RKO (cell line): ENCODE results near the gene ANKRD40.
"Not testable (repeated sequence)": the region's sequence is repeated elsewhere in the genome, so short reads cannot be mapped to it uniquely, and the experiment has no call there.

ENCODE experiments used
- DNase-seq: peaks from one replicate; pipeline ENCODE4 v3.0.0-alpha.2; 2016; ENCODE audit warnings: low spot score

Gene ANKRD40

DNA sequence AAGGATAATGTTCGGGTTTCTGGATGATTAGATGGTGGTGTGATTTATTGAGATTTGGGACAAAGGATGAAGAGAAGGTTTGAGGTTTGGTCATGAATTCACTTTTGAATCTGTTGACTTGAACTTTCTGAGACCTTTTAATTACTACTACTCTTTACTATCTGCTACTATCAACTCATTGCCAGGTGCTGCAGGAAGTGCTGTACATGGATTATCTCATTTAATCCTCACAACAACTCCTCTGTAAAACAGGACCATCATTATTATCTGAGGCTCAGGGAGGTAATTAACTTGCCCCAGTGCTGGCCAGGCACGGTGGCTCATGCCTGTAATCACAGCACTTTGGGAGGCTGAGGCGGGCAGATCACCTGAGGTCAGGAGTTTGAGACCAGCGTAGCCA, 2.9 kb upstream of the ANKRD40 start:
- DNase-seq, result no peak

DNA sequence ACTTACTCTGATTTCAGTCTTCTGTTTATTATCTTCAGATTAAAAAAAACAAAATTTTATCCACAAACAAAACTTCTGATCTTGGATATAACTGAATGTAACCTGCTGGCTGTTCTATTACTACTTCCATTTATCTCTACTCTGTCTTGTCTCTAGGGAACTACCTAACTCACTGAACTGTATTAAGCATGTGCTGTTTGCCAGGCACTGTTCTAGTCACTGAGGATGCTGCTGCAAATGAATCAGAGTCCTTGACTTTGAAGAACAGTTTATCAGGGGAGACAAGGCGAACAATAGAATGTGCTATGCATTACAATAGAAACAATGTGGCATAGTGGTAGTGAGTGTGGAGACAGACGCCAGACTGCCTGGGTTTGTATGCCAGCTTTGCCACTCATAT, 2.3 kb upstream of the ANKRD40 start:
- no peak for DNase-seq

DNA sequence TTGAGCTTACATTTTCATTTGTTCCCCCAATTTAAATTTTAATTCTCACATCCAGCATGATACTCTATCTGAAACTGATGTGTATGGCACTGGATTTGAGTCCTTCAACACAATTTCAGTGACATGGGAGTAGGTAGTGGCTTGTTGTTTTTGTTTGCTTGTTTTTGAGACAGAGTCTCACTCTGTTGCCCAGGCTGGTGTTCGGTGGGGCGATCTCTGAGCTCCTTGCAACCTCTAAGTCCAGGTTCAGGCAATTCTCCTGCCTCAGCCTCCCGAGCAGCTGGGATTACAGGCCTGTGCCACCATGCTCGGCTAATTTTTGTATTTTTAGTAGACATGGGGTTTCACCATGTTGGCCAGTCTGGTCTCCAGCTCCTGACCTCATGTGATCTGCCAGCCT, 1.3 kb upstream of the ANKRD40 start:
- DNase-seq, result not testable (repeated sequence)

DNA sequence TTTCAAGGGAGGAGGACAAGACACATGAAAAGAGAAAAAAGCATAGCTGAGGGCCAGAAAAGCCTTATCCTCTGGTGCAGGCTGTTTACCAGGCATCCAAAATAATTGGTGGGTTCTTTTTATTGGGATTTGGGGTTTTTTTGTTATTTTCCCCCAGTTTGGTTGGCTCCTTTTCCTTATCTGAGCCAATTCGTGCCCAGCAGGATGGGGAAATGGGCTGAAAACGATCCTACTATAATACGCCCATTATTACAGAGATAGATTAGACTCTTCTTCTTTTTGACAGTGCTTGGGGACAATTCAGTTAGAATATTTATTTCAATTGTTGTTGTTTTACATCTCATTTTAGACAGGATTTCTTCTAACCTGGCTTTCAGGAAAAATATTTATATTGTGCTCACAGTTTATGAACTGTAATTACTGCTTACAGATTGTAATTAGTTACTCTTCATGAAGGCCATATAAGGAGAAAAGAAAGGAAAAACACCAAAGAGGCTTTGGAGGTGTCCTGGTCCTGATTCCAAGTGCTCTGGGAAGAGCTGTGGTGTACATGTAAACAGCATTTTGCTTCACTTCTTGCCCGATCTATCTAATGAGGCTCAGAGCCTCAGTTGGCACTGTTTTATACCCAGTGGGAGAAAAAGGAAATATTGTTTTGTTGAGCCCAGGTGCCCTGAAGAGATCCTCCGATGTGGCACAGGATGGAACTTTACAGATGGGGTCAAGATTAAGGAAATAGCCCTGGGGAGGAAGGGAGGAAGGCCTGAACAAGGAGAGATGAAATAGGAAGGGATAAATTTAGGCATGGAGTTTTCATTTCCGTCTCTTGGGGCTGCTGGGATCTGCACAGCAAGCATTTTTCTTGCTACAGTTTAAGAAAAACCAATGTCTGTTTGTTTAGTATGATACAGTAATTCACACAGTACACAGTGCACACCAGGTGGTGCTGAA, 611 bp upstream of the ANKRD40 start:
- DNase-seq, result peak; percentile 58

DNA sequence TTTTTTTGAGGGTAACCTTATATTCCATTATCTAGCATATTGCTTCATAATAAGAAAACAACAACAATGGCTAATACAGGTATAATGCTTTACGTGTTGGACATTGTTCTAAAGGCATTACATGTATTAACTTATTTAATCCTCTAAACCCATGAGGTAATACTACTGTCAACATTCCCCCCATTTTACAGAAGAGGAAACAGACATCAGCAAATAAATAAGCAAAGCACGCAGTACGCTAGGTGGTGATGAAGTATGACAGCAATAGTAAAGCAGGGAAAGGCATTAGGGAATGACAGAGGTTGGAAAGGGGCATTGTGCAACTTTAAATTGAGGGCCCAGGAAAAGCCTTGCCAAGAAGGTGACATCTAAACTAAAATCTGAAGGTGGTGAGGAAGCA, 4.6 kb downstream of the ANKRD40 start:
- DNase-seq, result no peak

DNA sequence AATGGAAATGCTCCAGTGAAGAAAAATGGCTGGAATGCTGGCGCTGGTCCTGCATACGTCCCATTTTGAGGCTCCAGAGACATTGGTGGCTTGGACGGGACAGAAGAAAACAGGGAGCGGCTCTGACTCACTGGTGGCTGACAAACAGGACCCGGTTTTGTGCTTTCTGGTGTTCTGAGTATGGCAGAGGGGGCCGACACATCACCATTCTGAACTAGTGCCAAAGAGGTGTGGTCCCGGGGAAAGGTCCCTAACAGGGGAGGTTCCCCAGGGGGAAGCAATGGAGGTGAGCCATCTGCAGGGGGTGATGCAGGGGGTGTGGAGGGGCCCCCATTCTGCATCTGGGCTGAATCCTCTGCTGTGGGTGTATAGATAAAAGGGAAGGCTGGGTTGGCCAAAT, 8.3 kb downstream of the ANKRD40 start:
- DNase-seq, result no peak

DNA sequence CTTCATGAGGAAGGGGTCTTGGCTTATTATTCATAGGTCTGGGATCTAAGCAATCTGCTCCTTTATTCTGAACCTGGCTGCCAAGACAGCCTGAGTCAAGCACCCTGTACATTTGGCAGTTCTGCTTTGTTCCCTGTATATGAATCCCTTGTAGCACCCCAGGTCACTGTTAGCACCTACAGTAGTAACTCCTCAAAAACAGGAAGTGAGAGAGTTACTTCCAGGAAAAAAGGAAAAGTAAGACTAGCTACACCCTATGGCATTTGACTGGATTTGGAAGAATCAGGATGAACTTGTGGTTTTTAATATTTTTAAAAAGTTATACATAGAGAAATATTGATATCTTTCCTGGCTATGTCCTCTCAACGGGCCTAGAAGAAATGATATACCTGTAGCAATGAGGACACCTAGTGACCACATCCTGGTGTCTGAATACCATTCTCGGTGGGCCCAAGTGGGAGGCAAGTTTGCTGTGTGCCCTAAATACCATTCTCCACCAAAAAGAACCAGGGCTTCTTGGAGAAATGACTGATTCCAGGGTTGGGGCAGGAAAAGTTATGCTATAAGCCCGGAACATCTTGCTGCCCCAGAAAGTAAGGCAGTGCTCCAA, 9.9 kb downstream of the ANKRD40 start:
- no peak for DNase-seq

DNA sequence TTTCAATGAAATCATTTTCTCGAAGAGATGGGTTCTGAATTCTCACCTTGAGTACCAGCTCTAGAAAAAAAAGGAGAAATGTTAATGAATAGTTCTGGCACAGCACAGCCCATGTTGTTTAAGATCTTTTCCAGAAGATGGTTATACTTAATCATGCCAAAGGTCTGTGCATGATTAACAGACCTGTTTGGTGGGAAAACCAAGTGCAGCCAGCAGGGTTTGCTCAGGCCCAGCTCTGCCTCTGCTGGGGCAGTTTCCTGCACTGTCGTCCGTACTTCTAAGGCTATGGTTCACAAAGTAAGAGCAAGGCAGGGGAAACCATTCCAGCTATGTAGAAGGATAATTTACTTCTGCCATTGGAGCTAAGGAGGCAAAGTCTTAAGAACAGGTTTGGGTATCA, 10.7 kb downstream of the ANKRD40 start:
- no peak for DNase-seq

DNA sequence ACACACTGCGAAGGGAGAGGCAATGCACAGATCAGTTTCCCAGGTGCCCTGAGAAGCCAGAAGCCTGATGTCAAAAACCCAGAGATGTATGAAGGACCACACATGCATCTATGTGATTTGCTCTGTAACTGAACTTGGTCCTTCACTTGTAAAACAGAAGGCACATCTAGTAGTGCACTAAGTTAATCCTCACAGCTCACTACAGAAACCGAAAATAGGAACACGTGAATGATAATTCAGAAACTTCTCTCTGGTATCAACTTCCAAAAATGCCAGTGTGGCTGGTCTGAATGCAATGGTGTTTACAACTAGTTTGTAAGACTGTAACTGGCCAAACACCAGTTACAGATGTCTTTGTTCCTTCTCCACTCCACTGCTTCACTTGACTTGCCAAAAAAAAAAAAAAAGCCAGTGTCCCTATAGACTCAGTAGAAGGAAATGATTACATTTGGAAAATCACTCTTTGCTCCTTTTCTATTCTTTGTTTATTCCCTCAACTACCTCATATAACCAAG, 11.3 kb downstream of the ANKRD40 start:
- DNase-seq, result no peak

DNA sequence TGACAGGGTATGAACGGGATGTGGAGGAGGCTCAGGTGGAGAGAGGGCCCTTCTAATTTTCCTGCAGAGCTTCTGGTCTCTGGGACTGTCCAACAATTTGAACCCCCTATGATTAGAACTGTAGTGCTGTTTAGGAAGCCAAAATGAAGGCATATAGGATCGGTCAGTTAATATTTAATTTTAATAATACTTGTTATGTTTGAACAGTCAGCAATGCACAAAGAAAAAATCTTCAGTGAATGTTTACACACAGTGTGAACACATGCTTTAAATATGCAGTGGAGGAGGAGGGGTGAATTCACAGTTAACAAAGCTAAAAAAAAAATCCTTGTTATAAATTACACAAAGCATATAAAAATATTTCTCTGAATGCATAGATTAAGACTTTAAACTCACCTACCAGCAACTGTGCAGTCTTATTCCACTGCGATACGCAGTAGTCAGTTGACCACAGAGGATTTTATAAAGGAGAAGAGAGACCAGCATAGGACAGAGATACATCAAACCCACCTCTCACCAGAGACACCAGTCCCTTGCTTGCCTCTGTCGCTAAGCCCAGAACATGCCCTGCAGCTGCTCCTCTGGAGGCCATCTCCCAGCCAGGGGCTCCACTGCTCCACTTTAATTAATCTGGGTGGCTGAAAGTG, 14.6 kb downstream of the ANKRD40 start:
- no peak for DNase-seq

- DNase-seq, result no peak
These were observed 15.2 kb downstream of the ANKRD40 start for GRCh38 chr17:50692448-50693035.

DNA sequence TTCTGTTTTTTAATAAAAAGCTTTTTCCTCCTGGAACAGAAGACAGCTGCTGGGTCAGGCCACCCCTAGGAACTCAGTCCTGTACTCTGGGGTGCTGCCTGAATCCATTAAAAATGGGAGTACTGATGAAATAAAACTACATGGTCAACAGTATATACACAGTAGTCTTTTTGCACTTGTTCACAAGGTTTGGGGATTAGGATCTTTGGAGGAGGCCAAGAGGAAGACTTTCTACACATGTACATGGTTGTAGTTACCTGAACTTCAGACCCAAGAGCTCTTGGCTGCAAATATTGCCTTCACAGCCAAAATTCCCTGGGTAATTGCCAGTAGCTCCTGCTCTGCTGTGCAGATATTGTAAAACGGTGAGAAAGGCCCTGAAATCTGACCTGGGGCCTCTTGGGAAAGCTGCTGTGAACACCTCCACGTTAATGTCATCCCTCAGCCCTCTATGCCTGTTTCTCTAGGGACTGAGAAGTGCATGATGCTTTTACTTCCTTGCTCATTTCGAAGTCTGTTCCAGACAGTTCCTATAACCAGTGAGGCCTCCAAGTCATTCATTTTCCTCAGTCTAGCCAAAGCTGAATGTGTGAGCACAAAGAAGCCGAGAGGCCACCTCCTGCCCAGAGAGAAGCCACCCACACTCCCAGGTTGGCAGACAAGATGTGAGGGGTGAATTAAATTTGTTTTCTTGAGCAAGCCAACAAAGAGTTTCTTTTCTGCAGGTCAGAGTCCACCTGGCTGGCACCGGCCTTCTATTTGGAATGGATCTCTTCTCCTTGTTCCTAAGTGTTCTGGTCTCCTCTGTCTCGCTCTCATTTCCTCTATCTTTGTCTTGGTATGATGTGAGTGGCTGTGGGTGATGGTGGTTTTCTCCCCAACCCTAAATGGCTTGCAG, 15.9 kb downstream of the ANKRD40 start:
- no peak for DNase-seq

- no peak for DNase-seq
These were observed 16.7 kb downstream of the ANKRD40 start for GRCh38 chr17:50690887-50691549.

- no peak for DNase-seq
These were observed 17.5 kb downstream of the ANKRD40 start for GRCh38 chr17:50689956-50690886.

DNA sequence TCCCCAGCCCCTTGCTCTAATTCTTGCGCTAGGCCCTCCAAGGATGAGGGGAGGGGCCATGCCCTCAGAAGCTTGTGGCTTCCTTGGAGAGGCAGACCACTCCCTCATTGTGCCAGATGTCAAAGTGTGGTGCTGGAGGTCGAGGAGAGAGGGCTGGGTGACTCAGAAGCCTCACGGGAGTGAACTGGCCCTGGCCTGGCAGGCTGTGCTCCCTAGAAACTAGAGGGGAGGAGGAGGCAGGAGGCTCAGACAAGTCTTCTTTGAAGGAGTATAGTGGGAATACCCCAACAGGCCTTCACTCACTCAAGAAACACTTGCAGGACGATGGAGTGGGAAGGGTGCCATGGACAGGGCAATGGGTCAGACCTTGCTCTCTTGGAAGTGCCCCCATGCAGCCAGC, 18.5 kb downstream of the ANKRD40 start:
- DNase-seq, result peak; percentile 12

DNA sequence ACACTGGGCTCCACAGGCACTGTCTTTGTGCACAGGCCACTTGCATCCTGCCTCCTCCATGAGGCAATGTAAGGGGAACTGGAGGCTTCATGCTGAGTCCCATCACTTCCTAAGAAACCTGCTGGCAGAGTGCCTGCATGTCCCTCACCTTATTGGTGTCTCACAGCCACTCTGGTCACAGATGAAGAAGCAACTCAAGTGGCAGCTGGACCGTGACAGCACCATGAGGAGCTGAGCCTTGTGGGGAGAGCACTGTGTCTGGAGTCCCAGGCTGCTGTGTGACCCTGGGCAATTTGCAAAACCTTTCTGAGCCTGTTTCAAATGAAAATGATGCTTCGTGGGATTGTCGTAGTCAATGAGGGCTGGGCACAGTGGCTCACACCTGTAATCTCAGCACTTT, 19.5 kb downstream of the ANKRD40 start:
- DNase-seq, result no peak

DNA sequence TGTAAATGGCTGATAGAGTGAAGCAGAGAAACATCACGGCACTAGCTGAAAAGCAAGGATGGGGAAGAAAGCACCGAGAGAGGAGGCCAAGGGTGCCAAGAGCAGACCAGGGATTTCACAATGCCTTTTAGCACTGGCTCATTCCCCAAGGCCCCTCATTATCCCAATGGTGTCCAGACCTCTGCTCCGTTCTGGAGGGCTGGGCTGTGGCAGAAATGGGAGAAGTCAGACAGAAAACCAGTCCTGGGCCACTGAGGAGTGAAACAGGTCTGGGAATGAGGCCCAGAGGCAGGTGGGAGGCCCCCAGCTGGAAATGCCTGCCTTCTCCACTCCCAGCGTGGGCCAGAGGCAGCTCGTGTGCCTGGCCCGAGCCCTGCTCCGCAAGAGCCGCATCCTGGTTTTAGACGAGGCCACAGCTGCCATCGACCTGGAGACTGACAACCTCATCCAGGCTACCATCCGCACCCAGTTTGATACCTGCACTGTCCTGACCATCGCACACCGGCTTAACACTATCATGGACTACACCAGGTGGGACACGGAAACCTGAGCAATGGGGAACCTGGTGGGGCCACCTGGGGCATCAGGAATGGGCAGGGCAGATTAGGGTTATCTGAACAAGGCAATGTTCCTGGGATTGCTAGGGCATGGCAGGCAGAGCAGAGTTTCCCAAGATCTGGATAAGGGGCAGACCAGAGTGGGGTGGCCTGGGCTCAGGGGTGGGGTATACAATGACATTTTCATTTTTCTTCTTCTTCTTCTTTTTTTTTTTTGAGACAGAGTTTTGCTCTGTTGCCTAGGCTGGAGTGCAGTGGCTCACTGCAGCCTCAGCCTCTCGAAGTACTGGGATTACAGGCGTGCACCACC, 20.3 kb downstream of the ANKRD40 start:
- DNase-seq, result no peak

DNA sequence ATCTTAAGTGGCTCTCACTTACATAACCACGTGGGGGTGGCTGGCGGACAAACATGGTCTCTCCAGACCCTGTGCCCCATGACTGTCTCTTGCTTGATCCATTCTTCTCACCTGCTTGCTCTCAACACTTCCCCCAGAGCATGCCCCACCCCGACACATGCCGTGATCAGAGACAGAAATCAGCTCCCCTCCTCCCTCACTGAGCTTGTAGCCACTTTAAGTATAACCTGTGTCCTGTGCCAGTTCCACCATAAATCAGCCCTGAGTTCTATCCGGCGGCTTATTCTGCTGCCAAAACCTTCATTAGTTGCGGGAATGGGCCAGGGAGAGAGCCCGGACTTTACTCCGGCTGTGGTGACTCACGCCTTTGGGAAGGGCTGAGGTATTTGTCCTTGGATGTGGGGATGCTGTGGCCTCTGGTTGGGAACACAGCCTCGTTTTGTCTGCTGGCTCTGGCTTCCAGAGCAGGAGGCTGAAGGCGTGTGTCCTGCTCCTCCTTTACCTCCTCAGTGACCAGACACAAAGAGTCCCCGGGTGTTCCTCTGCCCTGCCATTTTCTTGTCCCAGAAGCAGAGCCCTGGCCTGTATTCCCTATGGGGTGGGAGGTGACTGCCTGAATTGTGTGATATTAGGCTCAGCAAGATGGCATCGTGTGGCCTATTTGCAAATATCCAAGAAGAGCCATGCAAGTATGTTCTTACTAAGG, 21.1 kb downstream of the ANKRD40 start:
- peak; percentile 45 for DNase-seq
